OCI-LY3 (cell line): ENCODE results near the gene SRGAP1.

ENCODE experiments used
- CTCF ChIP-seq: fragments of 200-600, 300-600 bp; sonication (generic); IDR thresholded peaks from 2 replicates; pipeline ENCODE4 v1.5.1; 2014; ENCODE audit warnings: antibody characterized with exemption, low read length, low read depth
- EZH2phosphoT487 ChIP-seq: fragments of 200-600 bp; shearing (Covaris generic); IDR thresholded peaks from 2 replicates; pipeline ENCODE4 v1.6.1; 2018; ENCODE audit warnings: antibody characterized with exemption, mixed run types, low read depth

- no peak for TF ChIP-seq CTCF
- TF ChIP-seq EZH2phosphoT487 = no peak
These were observed 30.5 kb downstream of the SRGAP1 start for GRCh38 chr12:63874897-63875480.
